Liver (tissue), 9 donors: Measurements from ENCODE around the gene SMTNL2. TPM values are rescaled to one million over a fixed set of nuclear protein-coding genes. Genes with fewer than 3 reads are reported as not detected.

Experiments
- DNase-seq: peaks from one replicate; pipeline ENCODE4 v3.0.0-alpha.2; 2017; ENCODE audit warnings: low spot score
- H3K27ac ChIP-seq, 2 donors: one replicate each; pipeline ENCODE4 v1.7.0; 2013; ENCODE audit warnings: inconsistent platforms in 2 of 2, low read length in 2 of 2, control low read depth in 1 of 2, low read depth in 1 of 2, mild to moderate bottlenecking in 1 of 2
- H3K27me3 ChIP-seq, 4 donors: one replicate each; pipeline versions ENCODE4 v1.6.1 to v1.7.0; 2013; ENCODE audit warnings: low read length in 3 of 4, inconsistent platforms in 1 of 4, mild to moderate bottlenecking in 1 of 4, moderate library complexity in 1 of 4; ENCODE audit not compliant: control insufficient read depth in 4 of 4, insufficient read depth in 4 of 4
- H3K36me3 ChIP-seq, 4 donors: one replicate each; pipeline versions ENCODE4 v1.6.1 to v1.7.0; 2013; ENCODE audit warnings: low read length in 3 of 4, mild to moderate bottlenecking in 3 of 4, low read depth in 1 of 4, moderate library complexity in 1 of 4; ENCODE audit not compliant: control insufficient read depth in 4 of 4, insufficient read depth in 3 of 4
- H3K4me1 ChIP-seq, 4 donors: one replicate each; pipeline versions ENCODE4 v1.6.1 to v1.7.0; 2013; ENCODE audit warnings: low read length in 3 of 4, mild to moderate bottlenecking in 3 of 4, moderate library complexity in 1 of 4; ENCODE audit not compliant: control insufficient read depth in 4 of 4, insufficient read depth in 4 of 4
- H3K4me3 ChIP-seq, 3 donors: one replicate each; pipeline versions ENCODE4 v1.6.1 to v1.7.0; 2013; ENCODE audit warnings: low read length in 3 of 3, control low read depth in 1 of 3, low read depth in 1 of 3, mild to moderate bottlenecking in 1 of 3
- H3K9ac ChIP-seq, 2 donors: one replicate each; pipeline ENCODE4 v1.7.0; 2013; ENCODE audit warnings: low read length in 2 of 2, mild to moderate bottlenecking in 2 of 2, moderate library complexity in 2 of 2, control low read depth in 1 of 2, low read depth in 1 of 2
- H3K9me3 ChIP-seq, 4 donors: one replicate each; pipeline versions ENCODE4 v1.6.1 to v1.7.0; 2013; ENCODE audit warnings: low read length in 3 of 4; ENCODE audit not compliant: control insufficient read depth in 4 of 4
- FOXA2 ChIP-seq: IDR thresholded peaks from 2 replicates; pipeline ENCODE4 v1.6.1; 2016; ENCODE audit warnings: antibody characterized with exemption
- GABPA ChIP-seq, 2 donors: IDR thresholded peaks in 1 of 2; conservative IDR thresholded peaks in 1 of 2; 2 replicates each; pipeline ENCODE4 v1.6.1; 2016; ENCODE audit warnings: antibody characterized with exemption in 2 of 2, mild to moderate bottlenecking in 1 of 2, moderate library complexity in 1 of 2
- HNF4A ChIP-seq, 2 donors: conservative IDR thresholded peaks; 2 replicates each; pipeline ENCODE4 v1.6.1; 2016; ENCODE audit warnings: antibody characterized with exemption in 2 of 2, mild to moderate bottlenecking in 2 of 2
- HNF4G ChIP-seq: IDR thresholded peaks from 2 replicates; pipeline ENCODE4 v1.6.1; 2016; ENCODE audit warnings: antibody characterized with exemption
- NR2F2 ChIP-seq: IDR thresholded peaks from 2 replicates; pipeline ENCODE4 v1.6.1; 2016; ENCODE audit warnings: antibody characterized with exemption
- RAD21 ChIP-seq, 2 donors: IDR thresholded peaks; 2 replicates each; pipeline ENCODE4 v1.6.1; 2016; ENCODE audit warnings: antibody characterized with exemption in 2 of 2, mild to moderate bottlenecking in 2 of 2
- RXRA ChIP-seq, 2 donors: IDR thresholded peaks; 2 replicates each; pipeline ENCODE4 v1.6.1; 2017 to 2018; ENCODE audit warnings: antibody characterized with exemption in 2 of 2, mild to moderate bottlenecking in 1 of 2
- SP1 ChIP-seq: IDR thresholded peaks from 2 replicates; pipeline ENCODE4 v1.6.1; 2018; ENCODE audit warnings: antibody characterized with exemption, mild to moderate bottlenecking
- TAF1 ChIP-seq: conservative IDR thresholded peaks from 2 replicates; pipeline ENCODE4 v1.6.1; 2016; ENCODE audit warnings: antibody characterized with exemption, mild to moderate bottlenecking
- YY1 ChIP-seq: IDR thresholded peaks from 2 replicates; pipeline ENCODE4 v1.6.1; 2016; ENCODE audit warnings: antibody characterized with exemption, mild to moderate bottlenecking
- whole genome bisulfite sequencing: extraction: QIAGEN DNeasy Blood & Tissue Kit; methylation state at CpG from one replicate; pipeline ENCODE4 v1.1.7; 2013; 5-methylcytosine and 5-hydroxymethylcytosine counted together
- polyA plus RNA-seq, 2 donors: library from polyadenylated mRNA; stranded (reverse) in 1 of 2; unstranded in 1 of 2; fragments of 200-250 nt in 1 of 2; fragments of >200 nt in 1 of 2; fragmentation: Nextera tagmentation in 1 of 2; extraction: Ambion mirVana in 1 of 2; gene quantifications; one replicate each; pipeline versions ENCODE4 v1.2.1 to v1.2.3, GENCODE V29; 2013 to 2015
- total RNA-seq, 2 donors: library from RNA; depleted of rRNA; stranded (reverse); fragments of >200 nt; gene quantifications; one replicate each; pipeline ENCODE4 v1.2.3, GENCODE V29; 2014
- TF ChIP-seq, protein P1 (sequence below): IDR thresholded peaks from 2 replicates; pipeline ENCODE4 v1.6.1; 2016; ENCODE audit warnings: antibody characterized with exemption
- TF ChIP-seq, protein P2 (sequence below): IDR thresholded peaks from 2 replicates; pipeline ENCODE4 v1.6.1; 2016; ENCODE audit warnings: antibody characterized with exemption, mild to moderate bottlenecking
- TF ChIP-seq, protein P3 (sequence below): fragments of 150-350 bp; IDR thresholded peaks from 2 replicates; pipeline ENCODE4 v1.5.1; 2017; ENCODE audit warnings: improper control_type of control experiment, low read depth, low read length; ENCODE audit not compliant: missing input control
- TF ChIP-seq, protein P4 (sequence below): IDR thresholded peaks from 2 replicates; pipeline ENCODE4 v1.6.1; 2016; ENCODE audit warnings: antibody characterized with exemption
- TF ChIP-seq, protein P5 (sequence below): IDR thresholded peaks from 2 replicates; pipeline ENCODE4 v1.6.1; 2016; ENCODE audit warnings: antibody characterized with exemption
- donor health status: healthy.
- donor health status: healthy.
- donor health status: healthy.
- donor health status: healthy.
- donor health status: healthy.

SMTNL2 gene
- total and polyA plus RNA-seq, 4 donors, result 0.13 to 0.29 TPM; not detected in 2

DNA sequence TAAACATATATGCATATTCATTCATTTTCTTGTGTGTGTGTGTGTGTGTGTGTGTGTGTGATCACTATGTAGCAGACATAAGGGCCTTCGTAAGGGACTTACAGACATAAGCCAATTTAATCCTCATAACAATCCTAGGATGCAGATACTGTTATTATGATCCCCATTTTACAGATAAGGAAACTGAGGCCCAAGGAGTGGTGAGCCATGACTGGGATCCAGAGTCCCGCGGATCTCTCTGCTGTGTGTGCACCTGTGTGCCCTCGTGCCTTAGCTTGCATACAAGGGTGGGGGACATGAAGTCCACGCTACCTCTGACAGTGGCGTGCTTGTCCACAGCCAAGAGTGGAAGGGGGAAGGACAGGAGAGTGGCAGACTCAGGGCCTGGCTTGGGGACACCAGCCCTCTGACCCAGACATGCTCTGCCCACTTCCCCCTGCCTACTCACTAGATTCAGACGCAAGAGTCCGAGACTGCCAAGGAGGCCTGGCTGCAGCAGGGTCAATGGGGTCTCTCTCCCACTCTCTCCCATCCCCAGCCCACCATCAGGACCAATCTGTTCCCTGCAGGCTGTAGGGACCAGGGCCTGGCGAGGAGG is 9.8 kb upstream of the SMTNL2 start:
- H3K4me1 ChIP-seq, result peaks cover 0 to 14% (median 6%) of the 10 kb centered on the region in 4 donors
- H3K36me3 ChIP-seq, result peaks cover 0 to 2% (median 0%) of the 10 kb centered on the region in 4 donors
- no peak overlapping the region for H3K27ac ChIP-seq
- no peaks in the 10 kb centered on the region for H3K9me3 ChIP-seq
- WGBS, result 97% methylated on average over 9 of the region's 9 CpGs
- no peak overlapping the region for H3K9ac ChIP-seq
- H3K27me3 ChIP-seq, result no peaks in the 10 kb centered on the region
- no peak for DNase-seq
- no peak overlapping the region for H3K4me3 ChIP-seq
- TF ChIP-seq, protein P1, sequence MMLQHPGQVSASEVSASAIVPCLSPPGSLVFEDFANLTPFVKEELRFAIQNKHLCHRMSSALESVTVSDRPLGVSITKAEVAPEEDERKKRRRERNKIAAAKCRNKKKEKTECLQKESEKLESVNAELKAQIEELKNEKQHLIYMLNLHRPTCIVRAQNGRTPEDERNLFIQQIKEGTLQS, result no peak
- no peak for TF ChIP-seq RAD21 (IDR thresholded peaks at IDR 0.05)
- TF ChIP-seq, protein P2, sequence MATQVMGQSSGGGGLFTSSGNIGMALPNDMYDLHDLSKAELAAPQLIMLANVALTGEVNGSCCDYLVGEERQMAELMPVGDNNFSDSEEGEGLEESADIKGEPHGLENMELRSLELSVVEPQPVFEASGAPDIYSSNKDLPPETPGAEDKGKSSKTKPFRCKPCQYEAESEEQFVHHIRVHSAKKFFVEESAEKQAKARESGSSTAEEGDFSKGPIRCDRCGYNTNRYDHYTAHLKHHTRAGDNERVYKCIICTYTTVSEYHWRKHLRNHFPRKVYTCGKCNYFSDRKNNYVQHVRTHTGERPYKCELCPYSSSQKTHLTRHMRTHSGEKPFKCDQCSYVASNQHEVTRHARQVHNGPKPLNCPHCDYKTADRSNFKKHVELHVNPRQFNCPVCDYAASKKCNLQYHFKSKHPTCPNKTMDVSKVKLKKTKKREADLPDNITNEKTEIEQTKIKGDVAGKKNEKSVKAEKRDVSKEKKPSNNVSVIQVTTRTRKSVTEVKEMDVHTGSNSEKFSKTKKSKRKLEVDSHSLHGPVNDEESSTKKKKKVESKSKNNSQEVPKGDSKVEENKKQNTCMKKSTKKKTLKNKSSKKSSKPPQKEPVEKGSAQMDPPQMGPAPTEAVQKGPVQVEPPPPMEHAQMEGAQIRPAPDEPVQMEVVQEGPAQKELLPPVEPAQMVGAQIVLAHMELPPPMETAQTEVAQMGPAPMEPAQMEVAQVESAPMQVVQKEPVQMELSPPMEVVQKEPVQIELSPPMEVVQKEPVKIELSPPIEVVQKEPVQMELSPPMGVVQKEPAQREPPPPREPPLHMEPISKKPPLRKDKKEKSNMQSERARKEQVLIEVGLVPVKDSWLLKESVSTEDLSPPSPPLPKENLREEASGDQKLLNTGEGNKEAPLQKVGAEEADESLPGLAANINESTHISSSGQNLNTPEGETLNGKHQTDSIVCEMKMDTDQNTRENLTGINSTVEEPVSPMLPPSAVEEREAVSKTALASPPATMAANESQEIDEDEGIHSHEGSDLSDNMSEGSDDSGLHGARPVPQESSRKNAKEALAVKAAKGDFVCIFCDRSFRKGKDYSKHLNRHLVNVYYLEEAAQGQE, result no peak
- no peak for TF ChIP-seq FOXA2
- TF ChIP-seq GABPA (IDR thresholded peaks at IDR 0.05 in 1 of 2, conservative IDR thresholded peaks at IDR 0.05 in 1 of 2), result no peak
- TF ChIP-seq, protein P3, sequence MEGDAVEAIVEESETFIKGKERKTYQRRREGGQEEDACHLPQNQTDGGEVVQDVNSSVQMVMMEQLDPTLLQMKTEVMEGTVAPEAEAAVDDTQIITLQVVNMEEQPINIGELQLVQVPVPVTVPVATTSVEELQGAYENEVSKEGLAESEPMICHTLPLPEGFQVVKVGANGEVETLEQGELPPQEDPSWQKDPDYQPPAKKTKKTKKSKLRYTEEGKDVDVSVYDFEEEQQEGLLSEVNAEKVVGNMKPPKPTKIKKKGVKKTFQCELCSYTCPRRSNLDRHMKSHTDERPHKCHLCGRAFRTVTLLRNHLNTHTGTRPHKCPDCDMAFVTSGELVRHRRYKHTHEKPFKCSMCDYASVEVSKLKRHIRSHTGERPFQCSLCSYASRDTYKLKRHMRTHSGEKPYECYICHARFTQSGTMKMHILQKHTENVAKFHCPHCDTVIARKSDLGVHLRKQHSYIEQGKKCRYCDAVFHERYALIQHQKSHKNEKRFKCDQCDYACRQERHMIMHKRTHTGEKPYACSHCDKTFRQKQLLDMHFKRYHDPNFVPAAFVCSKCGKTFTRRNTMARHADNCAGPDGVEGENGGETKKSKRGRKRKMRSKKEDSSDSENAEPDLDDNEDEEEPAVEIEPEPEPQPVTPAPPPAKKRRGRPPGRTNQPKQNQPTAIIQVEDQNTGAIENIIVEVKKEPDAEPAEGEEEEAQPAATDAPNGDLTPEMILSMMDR, result no peak
- TF ChIP-seq, protein P4, sequence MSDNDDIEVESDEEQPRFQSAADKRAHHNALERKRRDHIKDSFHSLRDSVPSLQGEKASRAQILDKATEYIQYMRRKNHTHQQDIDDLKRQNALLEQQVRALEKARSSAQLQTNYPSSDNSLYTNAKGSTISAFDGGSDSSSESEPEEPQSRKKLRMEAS, result no peak
- TF ChIP-seq SP1, result no peak
- no peak for TF ChIP-seq YY1
- no peak for TF ChIP-seq NR2F2
- no peak for TF ChIP-seq RXRA (IDR thresholded peaks at IDR 0.05)
- TF ChIP-seq HNF4A (conservative IDR thresholded peaks at IDR 0.05), result no peak

DNA sequence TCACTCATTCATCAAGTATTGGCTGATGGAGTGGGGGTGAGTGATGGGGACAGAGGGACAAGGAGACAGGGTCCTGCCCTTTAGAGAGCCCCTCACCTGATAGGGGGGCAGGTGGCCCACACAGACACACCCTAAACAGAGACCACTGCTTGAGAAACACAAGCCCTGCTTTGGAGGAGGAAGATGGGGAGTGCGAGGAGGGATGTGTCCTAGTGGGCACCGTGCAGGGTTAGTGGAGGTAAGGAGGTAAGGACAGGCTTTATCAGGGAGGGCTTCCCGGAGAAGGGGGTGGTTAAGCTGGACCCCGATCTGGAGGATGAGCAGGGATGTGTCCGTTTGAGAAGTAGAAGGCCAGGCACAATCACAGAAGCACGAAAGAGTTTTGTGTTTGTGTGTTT is 8.2 kb upstream of the SMTNL2 start:
- Histone ChIP-seq H3K27me3 (no peaks in the 10 kb centered on the region), H3K4me3 (no peak overlapping the region), H3K27ac (no peak overlapping the region), H3K9ac (no peak overlapping the region), H3K4me1 (peaks cover 0 to 14% (median 6%) of the 10 kb centered on the region in 4 donors), H3K9me3 (no peaks in the 10 kb centered on the region), H3K36me3 (peaks cover 0 to 2% (median 0%) of the 10 kb centered on the region in 4 donors)
- WGBS, result 85% methylated on average over 6 of the region's 6 CpGs
- DNase-seq, result no peak
- TF ChIP-seq, protein P2, result no peak
- TF ChIP-seq SP1 (no peak), NR2F2 (no peak), HNF4G (no peak), HNF4A (conservative IDR thresholded peaks at IDR 0.05) (no peak), RXRA (IDR thresholded peaks at IDR 0.05) (no peak), FOXA2 (no peak), TAF1 (no peak)
- TF ChIP-seq, protein P1, result no peak
- TF ChIP-seq, protein P4, result no peak
- TF ChIP-seq, protein P5, sequence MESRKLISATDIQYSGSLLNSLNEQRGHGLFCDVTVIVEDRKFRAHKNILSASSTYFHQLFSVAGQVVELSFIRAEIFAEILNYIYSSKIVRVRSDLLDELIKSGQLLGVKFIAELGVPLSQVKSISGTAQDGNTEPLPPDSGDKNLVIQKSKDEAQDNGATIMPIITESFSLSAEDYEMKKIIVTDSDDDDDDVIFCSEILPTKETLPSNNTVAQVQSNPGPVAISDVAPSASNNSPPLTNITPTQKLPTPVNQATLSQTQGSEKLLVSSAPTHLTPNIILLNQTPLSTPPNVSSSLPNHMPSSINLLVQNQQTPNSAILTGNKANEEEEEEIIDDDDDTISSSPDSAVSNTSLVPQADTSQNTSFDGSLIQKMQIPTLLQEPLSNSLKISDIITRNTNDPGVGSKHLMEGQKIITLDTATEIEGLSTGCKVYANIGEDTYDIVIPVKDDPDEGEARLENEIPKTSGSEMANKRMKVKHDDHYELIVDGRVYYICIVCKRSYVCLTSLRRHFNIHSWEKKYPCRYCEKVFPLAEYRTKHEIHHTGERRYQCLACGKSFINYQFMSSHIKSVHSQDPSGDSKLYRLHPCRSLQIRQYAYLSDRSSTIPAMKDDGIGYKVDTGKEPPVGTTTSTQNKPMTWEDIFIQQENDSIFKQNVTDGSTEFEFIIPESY, result no peak
- TF ChIP-seq, protein P3, result no peak
